Kidney (tissue), 14 donors: ENCODE measurements around the gene POMP. TPM values are rescaled to one million over a fixed set of nuclear protein-coding genes. Genes with fewer than 3 reads are reported as not detected.

Experiments
- DNase-seq, 5 donors: peaks; one replicate each; pipeline ENCODE4 v3.0.0-alpha.2; 2013 to 2020
- FAIRE-seq: peaks from 2 replicates; lab custom pipeline; 2012; peaks lifted over from hg19 to GRCh38; lab: Jason Lieb, UNC
- H3K27ac ChIP-seq, 2 donors: one replicate each; pipeline ENCODE4 v1.7.0; 2013; ENCODE audit warnings: low read depth in 2 of 2, low read length in 2 of 2, inconsistent platforms in 1 of 2
- H3K27me3 ChIP-seq: one replicate; pipeline ENCODE4 v1.7.1; 2013; ENCODE audit warnings: low read length, inconsistent platforms; ENCODE audit not compliant: control insufficient read depth, insufficient read depth
- H3K36me3 ChIP-seq, 3 donors: one replicate each; pipeline versions ENCODE4 v1.7.0 to v1.7.1; 2013; ENCODE audit warnings: low read length in 3 of 3, control low read depth in 1 of 3, inconsistent platforms in 1 of 3; ENCODE audit not compliant: insufficient read depth in 3 of 3, control insufficient read depth in 2 of 3
- H3K4me1 ChIP-seq, 3 donors: one replicate each; pipeline versions ENCODE4 v1.7.0 to v1.7.1; 2013; ENCODE audit warnings: low read length in 3 of 3, inconsistent platforms in 1 of 3, low read depth in 1 of 3; ENCODE audit not compliant: control insufficient read depth in 2 of 3, insufficient read depth in 2 of 3
- H3K4me3 ChIP-seq, 3 donors: one replicate each; pipeline versions ENCODE4 v1.7.0 to v1.8.1; 2013; ENCODE audit warnings: low read length in 3 of 3, control low read depth in 1 of 3, inconsistent platforms in 1 of 3
- H3K9ac ChIP-seq, 3 donors: one replicate each; pipeline versions ENCODE4 v1.7.0 to v1.7.1; 2013; ENCODE audit warnings: low read length in 3 of 3, control low read depth in 1 of 3, inconsistent platforms in 1 of 3
- H3K9me3 ChIP-seq, 3 donors: one replicate each; pipeline versions ENCODE4 v1.7.0 to v1.7.1; 2013; ENCODE audit warnings: low read length in 3 of 3, control low read depth in 1 of 3, inconsistent platforms in 1 of 3; ENCODE audit not compliant: control insufficient read depth in 2 of 3, insufficient read depth in 1 of 3
- intact Hi-C: fragments of 100-400 bp; cut with DNase I; formaldehyde crosslinking; loops from one replicate; pipeline ENCODE4 v1.11.1; 2022
- polyA plus RNA-seq: library from polyadenylated mRNA; stranded (reverse); fragments of 350-450 nt; fragmentation: Illumina TruSeq; extraction: RNeasy Lipid Tissue Mini Kit (QIAGEN cat#74804); gene quantifications from one replicate; pipeline ENCODE4 v1.2.3, GENCODE V29; 2014; ENCODE audit warnings: low read depth, low replicate concordance; ENCODE audit not compliant: insufficient read depth
- total RNA-seq: library from RNA; stranded (reverse); fragmentation: NEBNext Ultra II Directional; extraction: Animal tissue kit (Norgen Biotek cat#: 25700); gene quantifications from one replicate; pipeline ENCODE4 v1.2.1, GENCODE V29; 2021
- TF ChIP-seq, protein P1 (sequence below): IDR thresholded peaks from 3 replicates; pipeline ENCODE4 v1.5.1; 2012; ENCODE audit warnings: mild to moderate bottlenecking, moderate library complexity, borderline replicate concordance; ENCODE audit not compliant: insufficient read depth; ENCODE audit errors: extremely low read depth
- donor health status: control.
- donor health status: control.
- donor health status: control.
- donor health status: control.
- donor health status: control.
- donor health status: DM: yes; HTN: yes; CAD: no.
- donor health status: Normal renal cell carcinoma (clear cell type).

The POMP gene
- total and polyA plus RNA-seq, 2 donors from 2014 or later: 59.0 to 115 TPM

DNA sequence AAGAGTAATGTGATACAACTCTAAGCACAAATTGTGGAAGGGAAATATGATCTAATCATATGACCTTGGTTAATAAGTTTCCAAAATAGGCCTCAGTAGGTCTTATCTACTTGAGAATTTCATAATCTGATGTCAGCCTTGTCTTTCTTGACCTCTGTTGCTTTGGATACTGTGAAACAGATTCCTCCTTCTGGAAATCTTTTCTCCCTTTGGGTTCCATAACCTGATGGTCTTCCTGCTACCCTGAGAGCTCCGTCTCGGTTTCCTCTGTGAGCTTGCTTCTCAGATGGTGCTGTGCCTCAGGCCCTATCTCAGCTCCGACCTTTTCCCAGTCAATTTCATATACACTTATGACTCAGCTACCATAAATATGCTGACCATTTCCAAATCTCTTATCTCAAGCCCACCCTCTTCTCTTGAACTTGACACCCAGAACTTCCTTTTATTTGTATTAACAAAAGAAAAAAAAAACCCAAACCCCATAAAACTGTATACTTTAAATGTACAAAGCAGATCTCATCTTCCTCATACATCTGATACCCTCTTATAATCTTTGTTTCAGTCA, 66.2 kb downstream of the POMP start:
- Histone ChIP-seq H3K27me3 (no peaks in the 10 kb centered on the region), H3K36me3 (no peaks in the 10 kb centered on the region), H3K27ac (no peak overlapping the region), H3K9ac (no peak overlapping the region), H3K4me3 (no peak overlapping the region), H3K4me1 (no peaks in the 10 kb centered on the region), H3K9me3 (no peaks in the 10 kb centered on the region)
- no peak for FAIRE-seq
- TF ChIP-seq, protein P1, sequence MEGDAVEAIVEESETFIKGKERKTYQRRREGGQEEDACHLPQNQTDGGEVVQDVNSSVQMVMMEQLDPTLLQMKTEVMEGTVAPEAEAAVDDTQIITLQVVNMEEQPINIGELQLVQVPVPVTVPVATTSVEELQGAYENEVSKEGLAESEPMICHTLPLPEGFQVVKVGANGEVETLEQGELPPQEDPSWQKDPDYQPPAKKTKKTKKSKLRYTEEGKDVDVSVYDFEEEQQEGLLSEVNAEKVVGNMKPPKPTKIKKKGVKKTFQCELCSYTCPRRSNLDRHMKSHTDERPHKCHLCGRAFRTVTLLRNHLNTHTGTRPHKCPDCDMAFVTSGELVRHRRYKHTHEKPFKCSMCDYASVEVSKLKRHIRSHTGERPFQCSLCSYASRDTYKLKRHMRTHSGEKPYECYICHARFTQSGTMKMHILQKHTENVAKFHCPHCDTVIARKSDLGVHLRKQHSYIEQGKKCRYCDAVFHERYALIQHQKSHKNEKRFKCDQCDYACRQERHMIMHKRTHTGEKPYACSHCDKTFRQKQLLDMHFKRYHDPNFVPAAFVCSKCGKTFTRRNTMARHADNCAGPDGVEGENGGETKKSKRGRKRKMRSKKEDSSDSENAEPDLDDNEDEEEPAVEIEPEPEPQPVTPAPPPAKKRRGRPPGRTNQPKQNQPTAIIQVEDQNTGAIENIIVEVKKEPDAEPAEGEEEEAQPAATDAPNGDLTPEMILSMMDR: no peak
- DNase-seq: no peak
- intact Hi-C loops: no loop called here

Other genes starting within 250 kb of the POMP start
- 45.7 TPM for gene FLT1, start 164.0 kb upstream of the POMP start, total RNA-seq
- gene FLT1, start 164.0 kb upstream of the POMP start, polyA plus RNA-seq: 17.2 TPM
- 16.7 TPM for gene SLC46A3, start 59.8 kb downstream of the POMP start, total RNA-seq
- gene SLC46A3, start 59.8 kb downstream of the POMP start, polyA plus RNA-seq: 30.0 TPM
- gene MTUS2, start 161.2 kb downstream of the POMP start, total RNA-seq: 0.06 TPM
- gene MTUS2, start 161.2 kb downstream of the POMP start, polyA plus RNA-seq: 0.22 TPM